Effector memory CD8-positive, alpha-beta T cell (primary cell): ENCODE results near the gene C1orf50.

Experiments
- ATAC-seq: fragments of 150-1000 bp; cut with Tn5 transposase; replicated peaks from 2 replicates; pipeline ENCODE4 v1.10.0; 2021; ENCODE audit warnings: mild to moderate bottlenecking, moderate library complexity
- DNase-seq, 3 experiments: peaks; one replicate each; pipeline ENCODE4 v3.0.0; 2021
- H3K27ac Mint-ChIP-seq, 2 donors: one replicate each; pipeline ENCODE4 v1.8.0; 2022; ENCODE audit warnings: mild to moderate bottlenecking in 2 of 2, mixed read lengths in 2 of 2, moderate library complexity in 2 of 2
- H3K27me3 Mint-ChIP-seq, 2 donors: one replicate each; pipeline ENCODE4 v1.8.0; 2022; ENCODE audit warnings: mixed read lengths in 2 of 2
- H3K36me3 Mint-ChIP-seq: one replicate; pipeline ENCODE4 v1.8.0; 2022; ENCODE audit warnings: mild to moderate bottlenecking, moderate library complexity, mixed read lengths; ENCODE audit not compliant: insufficient read depth
- H3K4me1 Mint-ChIP-seq, 2 donors: one replicate each; pipeline ENCODE4 v1.8.0; 2022; ENCODE audit warnings: low read depth in 2 of 2, mixed read lengths in 2 of 2
- H3K4me3 Mint-ChIP-seq, 2 donors: one replicate each; pipeline ENCODE4 v1.8.0; 2022; ENCODE audit warnings: mild to moderate bottlenecking in 2 of 2, mixed read lengths in 2 of 2, moderate library complexity in 2 of 2
- H3K9me3 Mint-ChIP-seq, 2 donors: one replicate each; pipeline ENCODE4 v1.8.0; 2022; ENCODE audit warnings: mixed read lengths in 2 of 2

The C1orf50 gene

GRCh38 chr1:42779725-42780124 lies 12.7 kb downstream of the C1orf50 start:
- Mint-ChIP-seq H3K27ac (no peak overlapping the region), H3K36me3 (peaks cover 48% of the 10 kb centered on the region)
- no peak for ATAC-seq

GRCh38 chr1:42780176-42780575 lies 13.1 kb downstream of the C1orf50 start:
- Mint-ChIP-seq H3K9me3 (no peaks in the 10 kb centered on the region), H3K4me1 (peaks cover under 1 to 25% of the 10 kb centered on the region in 2 donors), H3K27me3 (no peaks in the 10 kb centered on the region), H3K4me3 (no peak overlapping the region), H3K27ac (no peak overlapping the region), H3K36me3 (peaks cover 44% of the 10 kb centered on the region)
- DNase-seq = no peak
- ATAC-seq = no peak

More at GRCh38 chr1:42779725-42780124, 12.7 kb downstream of the C1orf50 start:
- Mint-ChIP-seq H3K9me3 (no peaks in the 10 kb centered on the region), H3K27me3 (no peaks in the 10 kb centered on the region), H3K4me1 (peaks cover 0 to 22% of the 10 kb centered on the region in 2 donors), H3K4me3 (no peak overlapping the region)
- DNase-seq = no peak

DNA sequence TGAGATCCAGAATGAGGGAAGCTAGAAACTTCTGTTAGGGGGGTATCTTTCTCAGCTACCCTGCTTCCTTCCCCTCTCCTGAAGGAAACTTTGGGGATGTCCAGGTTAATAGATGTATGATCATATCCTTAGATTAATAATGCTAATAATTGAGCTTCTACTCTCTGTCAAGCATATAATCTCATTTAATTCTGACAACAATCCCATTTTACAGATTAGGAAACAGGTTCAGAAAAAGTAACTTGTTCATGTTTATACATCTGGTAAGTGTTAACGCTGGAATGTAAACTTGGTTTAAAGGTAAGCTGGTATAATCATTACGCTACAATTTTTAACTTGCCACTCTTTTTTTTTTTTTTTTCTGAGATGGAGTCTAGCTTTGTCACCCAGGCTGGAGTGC lies 16.0 kb downstream of the C1orf50 start:
- Mint-ChIP-seq H3K4me3 (no peak overlapping the region), H3K9me3 (no peaks in the 10 kb centered on the region), H3K36me3 (peaks cover 27% of the 10 kb centered on the region), H3K27ac (no peak overlapping the region), H3K4me1 (peaks cover 9 to 30% of the 10 kb centered on the region in 2 donors), H3K27me3 (no peaks in the 10 kb centered on the region)
- DNase-seq (no peak), ATAC-seq (no peak)

- peak overlapping the region; percentile 14 to 15 for H3K27ac Mint-ChIP-seq
Observed at GRCh38 chr1:42784547-42784945, 17.5 kb downstream of the C1orf50 start.

GRCh38 chr1:42784946-42785693 lies 18.1 kb downstream of the C1orf50 start, which contains the start of gene TMEM269:
Gene TMEM269, plus strand, starts transcription at chr1:42784991. Its CDS starts 4,903 bp downstream, at chr1:42789894.
- no peaks in the 10 kb centered on the region for H3K9me3 Mint-ChIP-seq
- peak within 1 kb of the TSS; percentile 55 to 72 for H3K27ac Mint-ChIP-seq
- H3K4me1 Mint-ChIP-seq = peaks cover 9 to 25% of the 10 kb centered on the region in 2 donors
- peaks cover 20% of the 10 kb centered on the region for H3K36me3 Mint-ChIP-seq
- ATAC-seq (peak; percentile 87), DNase-seq (peak; percentile 31 to 48 (median 32))
- H3K4me3 Mint-ChIP-seq = peak within 1 kb of the TSS; percentile 74 to 84
- no peaks in the 10 kb centered on the region for H3K27me3 Mint-ChIP-seq

More at GRCh38 chr1:42784547-42784945, 17.5 kb downstream of the C1orf50 start:
- peaks cover 20% of the 10 kb centered on the region for H3K36me3 Mint-ChIP-seq
- H3K9me3 Mint-ChIP-seq = no peaks in the 10 kb centered on the region
- peak overlapping the region; percentile 43 to 74 for H3K4me3 Mint-ChIP-seq
- H3K27me3 Mint-ChIP-seq = no peaks in the 10 kb centered on the region
- DNase-seq = no peak
- H3K4me1 Mint-ChIP-seq = peaks cover 9 to 25% of the 10 kb centered on the region in 2 donors
- no peak for ATAC-seq

- Mint-ChIP-seq H3K4me1 (peaks cover 9 to 20% of the 10 kb centered on the region in 2 donors), H3K27ac (peak overlapping the region; percentile 55 to 72)
Observed at GRCh38 chr1:42786097-42786496, 19.0 kb downstream of the C1orf50 start.

DNA sequence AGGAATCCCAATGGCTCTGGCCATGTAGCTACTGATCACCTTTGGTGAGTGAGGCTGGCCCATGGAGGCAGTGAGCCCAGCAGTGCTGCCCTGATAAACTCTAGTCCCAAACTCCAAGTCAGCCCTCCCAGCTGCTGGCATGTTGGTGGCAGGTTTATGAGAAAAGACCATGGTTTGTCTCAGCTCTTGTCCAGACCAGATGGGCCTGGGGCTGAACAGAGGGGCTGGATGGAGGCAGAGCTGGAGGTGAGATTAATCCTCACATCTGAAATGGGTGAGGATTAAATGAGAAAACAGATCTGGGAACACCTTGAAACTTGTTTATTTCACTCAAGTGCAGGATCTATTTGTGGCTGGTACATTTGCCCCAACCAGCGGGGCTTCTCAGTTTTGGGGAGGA lies 21.0 kb downstream of the C1orf50 start:
- Mint-ChIP-seq H3K4me1 (peaks cover 9 to 17% of the 10 kb centered on the region in 2 donors), H3K36me3 (peaks cover 8% of the 10 kb centered on the region), H3K9me3 (no peaks in the 10 kb centered on the region), H3K27ac (no peak overlapping the region), H3K27me3 (no peaks in the 10 kb centered on the region), H3K4me3 (no peak overlapping the region)
- ATAC-seq = no peak
- no peak for DNase-seq

More at GRCh38 chr1:42786097-42786496, 19.0 kb downstream of the C1orf50 start:
- Mint-ChIP-seq H3K9me3 (no peaks in the 10 kb centered on the region), H3K36me3 (peaks cover 20% of the 10 kb centered on the region), H3K4me3 (peak overlapping the region; percentile 74 to 84), H3K27me3 (no peaks in the 10 kb centered on the region)
- ATAC-seq = no peak
- no peak for DNase-seq

GRCh38 chr1:42793824-42794223 lies 26.8 kb downstream of the C1orf50 start:
- H3K4me1 Mint-ChIP-seq = no peaks in the 10 kb centered on the region
- H3K36me3 Mint-ChIP-seq = no peaks in the 10 kb centered on the region
- H3K27me3 Mint-ChIP-seq = no peaks in the 10 kb centered on the region
- no peak overlapping the region for H3K27ac Mint-ChIP-seq
- DNase-seq = no peak
- no peak overlapping the region for H3K4me3 Mint-ChIP-seq
- no peaks in the 10 kb centered on the region for H3K9me3 Mint-ChIP-seq
- ATAC-seq = no peak

DNA sequence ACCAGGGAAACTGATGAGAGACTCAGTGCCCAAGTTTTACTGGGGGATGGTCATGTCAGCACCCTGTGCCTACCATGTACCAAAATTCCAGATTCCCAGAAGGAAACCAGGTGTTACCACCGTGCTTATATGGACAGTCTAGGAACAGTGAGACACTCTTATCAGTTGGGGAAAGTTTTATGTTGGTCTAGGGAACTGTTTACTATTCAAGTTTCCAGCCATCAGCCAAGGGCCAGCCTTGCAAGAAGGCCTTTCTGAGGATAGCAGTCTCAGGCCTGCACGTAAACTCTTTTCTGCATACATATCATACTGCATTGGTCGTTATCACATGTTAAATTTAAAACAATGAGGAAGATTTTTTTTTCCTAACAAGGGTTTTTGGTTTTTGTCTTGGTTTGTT lies 30.4 kb downstream of the C1orf50 start:
- no peaks in the 10 kb centered on the region for H3K36me3 Mint-ChIP-seq
- no peak for ATAC-seq
- H3K27ac Mint-ChIP-seq = no peak overlapping the region
- no peaks in the 10 kb centered on the region for H3K4me1 Mint-ChIP-seq
- H3K9me3 Mint-ChIP-seq = no peaks in the 10 kb centered on the region
- no peak overlapping the region for H3K4me3 Mint-ChIP-seq
- no peak for DNase-seq
- peaks cover 6 to 13% of the 10 kb centered on the region in 2 donors for H3K27me3 Mint-ChIP-seq

DNA sequence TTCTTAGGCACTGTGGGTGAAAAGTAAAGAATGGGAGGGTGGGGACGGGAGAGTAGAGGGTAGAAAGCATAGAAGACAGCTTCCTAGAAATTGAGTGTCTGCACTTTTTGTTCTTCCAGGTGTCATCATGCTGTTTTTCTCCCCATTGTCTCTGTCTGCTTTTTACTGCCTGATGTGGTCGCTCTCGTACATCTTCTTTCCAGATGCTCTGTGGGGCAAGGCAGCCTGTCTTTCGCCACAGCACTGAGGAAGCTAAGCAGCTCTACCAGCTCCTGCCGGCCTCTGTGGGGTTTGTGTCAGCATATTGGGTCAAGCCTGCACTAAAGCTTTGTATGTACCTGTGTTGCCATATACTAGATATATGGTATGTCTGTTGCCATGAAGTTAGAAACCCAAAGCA lies 30.9 kb downstream of the C1orf50 start:
- DNase-seq (no peak), ATAC-seq (no peak)
- Mint-ChIP-seq H3K27ac (no peak overlapping the region), H3K27me3 (peaks cover 6 to 13% of the 10 kb centered on the region in 2 donors), H3K36me3 (no peaks in the 10 kb centered on the region), H3K4me3 (no peak overlapping the region), H3K9me3 (no peaks in the 10 kb centered on the region), H3K4me1 (no peaks in the 10 kb centered on the region)

- ATAC-seq (no peak), DNase-seq (no peak)
- Mint-ChIP-seq H3K4me1 (no peaks in the 10 kb centered on the region), H3K9me3 (no peaks in the 10 kb centered on the region), H3K36me3 (peaks cover 5% of the 10 kb centered on the region), H3K27ac (no peak overlapping the region), H3K4me3 (no peak overlapping the region), H3K27me3 (peaks cover 6 to 13% of the 10 kb centered on the region in 2 donors)
Observed at GRCh38 chr1:42801832-42802473, 34.9 kb downstream of the C1orf50 start.

DNA sequence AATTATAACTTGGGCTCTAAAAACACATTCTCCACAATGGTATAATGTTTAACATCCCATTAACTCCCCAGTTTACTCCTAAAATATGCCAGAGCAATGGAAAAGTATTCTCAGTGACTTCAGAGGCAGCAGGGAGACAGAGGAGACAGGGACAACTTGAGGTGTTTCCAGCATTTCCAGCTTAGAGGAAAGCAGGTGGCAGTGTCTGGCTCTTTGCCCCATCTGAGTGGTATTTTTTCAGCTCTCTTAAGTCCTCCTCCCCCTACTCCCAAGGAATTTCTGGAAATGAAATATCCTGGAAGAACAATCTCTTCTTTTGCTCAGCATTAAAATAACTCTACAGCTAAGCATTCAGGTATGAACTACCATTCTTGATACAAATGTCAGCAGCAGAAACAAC lies 39.1 kb downstream of the C1orf50 start:
- no peaks in the 10 kb centered on the region for H3K9me3 Mint-ChIP-seq
- ATAC-seq (no peak), DNase-seq (no peak)
- no peak overlapping the region for H3K4me3 Mint-ChIP-seq
- H3K36me3 Mint-ChIP-seq = peaks cover 9% of the 10 kb centered on the region
- H3K27ac Mint-ChIP-seq = no peak overlapping the region
- no peaks in the 10 kb centered on the region for H3K4me1 Mint-ChIP-seq
- peaks cover 0 to 4% of the 10 kb centered on the region in 2 donors for H3K27me3 Mint-ChIP-seq

GRCh38 chr1:42806593-42806992 lies 39.5 kb downstream of the C1orf50 start:
- DNase-seq (no peak), ATAC-seq (no peak)
- Mint-ChIP-seq H3K36me3 (peaks cover 9% of the 10 kb centered on the region), H3K4me1 (peaks cover 0 to 3% of the 10 kb centered on the region in 2 donors), H3K9me3 (no peaks in the 10 kb centered on the region), H3K27ac (peak overlapping the region in 1 of 2 donors; percentile 10), H3K27me3 (peaks cover 0 to 4% of the 10 kb centered on the region in 2 donors), H3K4me3 (no peak overlapping the region)
